Medulla oblongata (tissue), 1 donor: ENCODE data around the gene MICA.
A peak's percentile ranks its signal among the peaks of the same experiment; 100 is the strongest.
"Not testable (repeated sequence)": the region's sequence is repeated elsewhere in the genome, so short reads cannot be mapped to it uniquely, and the experiment has no call there.

ENCODE experiments used
- DNase-seq: peaks from one replicate; pipeline ENCODE4 v3.0.0-alpha.2; 2015; ENCODE audit errors: extremely low spot score

MICA gene

DNA sequence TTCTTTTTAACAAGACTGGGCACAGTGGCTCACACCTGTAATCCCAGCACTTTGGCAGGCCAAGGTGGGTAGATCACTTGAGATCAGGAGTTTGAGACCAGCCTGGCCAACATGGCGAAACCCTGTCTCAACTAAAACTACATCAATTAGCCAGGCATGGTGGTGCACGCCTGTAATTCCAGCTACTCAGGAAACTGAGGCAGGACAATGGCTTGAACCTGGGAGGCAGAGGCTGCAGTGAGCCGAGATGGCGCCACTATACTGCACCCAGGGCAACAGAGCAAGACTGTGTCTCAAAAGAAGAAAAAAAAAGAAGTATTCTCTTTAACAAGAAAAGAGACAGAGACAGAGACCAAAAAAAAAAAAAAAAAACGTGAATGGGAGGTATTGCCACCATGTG lies 56.5 kb downstream of the MICA start:
- DNase-seq: not testable (repeated sequence)

DNA sequence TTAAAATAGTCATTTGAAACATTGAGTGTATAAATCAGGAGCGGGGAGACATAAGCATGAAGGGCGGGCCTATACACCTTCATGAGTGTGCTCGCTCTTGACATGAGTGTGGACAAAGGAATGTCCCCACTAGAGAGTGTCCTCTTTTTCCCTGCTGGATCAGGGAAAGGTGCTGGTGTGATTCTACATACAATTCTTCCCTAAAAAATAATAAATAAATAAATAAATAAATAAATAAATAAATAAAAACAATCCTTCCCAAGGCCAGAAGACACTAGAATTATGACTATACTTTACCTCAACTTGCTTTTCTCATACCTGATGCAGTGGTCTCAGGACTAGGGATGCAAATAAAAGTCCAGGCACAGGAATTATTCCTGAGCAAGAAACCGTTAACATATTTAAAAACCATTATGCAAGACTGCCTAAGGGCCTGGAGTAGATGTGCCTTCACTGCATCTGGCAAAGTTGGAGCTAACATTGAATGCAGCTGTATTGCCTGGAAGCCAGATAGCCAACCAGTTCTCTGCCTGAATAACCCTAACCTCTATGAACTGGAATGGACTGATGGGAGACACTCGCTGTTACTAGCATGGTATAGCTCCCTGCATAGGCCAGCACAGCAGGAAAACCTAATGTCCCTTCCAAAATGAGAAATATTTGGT lies 57.1 kb downstream of the MICA start:
- DNase-seq: no peak

DNA sequence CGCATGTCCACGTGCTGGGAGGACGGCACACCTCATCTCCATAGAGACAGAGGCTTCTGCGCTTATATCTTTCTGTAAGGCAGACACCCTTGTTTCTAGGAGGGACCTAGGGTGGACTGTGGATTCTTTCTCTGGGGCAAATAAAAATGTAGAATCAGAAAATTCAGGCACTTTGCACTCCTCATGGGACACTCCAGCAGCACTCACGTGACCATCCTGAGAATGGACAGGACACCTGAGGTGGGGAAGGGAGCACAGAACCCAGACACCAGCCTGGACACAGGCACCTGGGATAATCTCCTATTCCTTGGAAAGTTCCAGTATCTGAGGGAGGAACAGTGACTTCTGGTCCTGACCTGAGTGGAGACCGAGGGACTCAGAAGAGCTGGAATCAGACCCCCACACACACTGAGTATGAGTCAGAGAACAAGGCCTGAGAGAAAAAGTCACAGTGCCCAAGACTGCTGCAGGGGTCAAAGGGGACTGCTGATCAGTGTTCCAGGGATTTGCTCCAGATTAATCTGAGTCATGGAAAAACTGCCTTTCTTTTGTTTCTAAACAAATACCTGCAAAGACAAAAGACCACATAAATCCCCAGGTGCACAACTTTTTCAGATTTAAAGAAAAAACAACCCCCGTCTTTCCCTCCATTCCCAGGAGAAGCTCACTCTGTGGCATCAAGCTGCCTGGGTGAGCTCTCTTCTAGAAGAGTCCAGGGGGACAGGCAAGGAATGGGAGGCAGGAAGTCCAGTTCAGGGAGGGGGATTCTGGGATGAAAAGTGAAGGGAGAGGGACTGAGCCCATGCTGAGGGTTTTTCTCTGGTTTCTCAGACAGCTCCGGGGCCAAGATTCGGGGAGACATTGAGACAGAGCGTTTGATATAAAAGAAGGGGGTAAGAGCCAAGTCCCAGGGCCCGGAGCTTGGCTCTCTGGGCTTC lies 58.9 kb downstream of the MICA start:
- peak; percentile 8 for DNase-seq

DNA sequence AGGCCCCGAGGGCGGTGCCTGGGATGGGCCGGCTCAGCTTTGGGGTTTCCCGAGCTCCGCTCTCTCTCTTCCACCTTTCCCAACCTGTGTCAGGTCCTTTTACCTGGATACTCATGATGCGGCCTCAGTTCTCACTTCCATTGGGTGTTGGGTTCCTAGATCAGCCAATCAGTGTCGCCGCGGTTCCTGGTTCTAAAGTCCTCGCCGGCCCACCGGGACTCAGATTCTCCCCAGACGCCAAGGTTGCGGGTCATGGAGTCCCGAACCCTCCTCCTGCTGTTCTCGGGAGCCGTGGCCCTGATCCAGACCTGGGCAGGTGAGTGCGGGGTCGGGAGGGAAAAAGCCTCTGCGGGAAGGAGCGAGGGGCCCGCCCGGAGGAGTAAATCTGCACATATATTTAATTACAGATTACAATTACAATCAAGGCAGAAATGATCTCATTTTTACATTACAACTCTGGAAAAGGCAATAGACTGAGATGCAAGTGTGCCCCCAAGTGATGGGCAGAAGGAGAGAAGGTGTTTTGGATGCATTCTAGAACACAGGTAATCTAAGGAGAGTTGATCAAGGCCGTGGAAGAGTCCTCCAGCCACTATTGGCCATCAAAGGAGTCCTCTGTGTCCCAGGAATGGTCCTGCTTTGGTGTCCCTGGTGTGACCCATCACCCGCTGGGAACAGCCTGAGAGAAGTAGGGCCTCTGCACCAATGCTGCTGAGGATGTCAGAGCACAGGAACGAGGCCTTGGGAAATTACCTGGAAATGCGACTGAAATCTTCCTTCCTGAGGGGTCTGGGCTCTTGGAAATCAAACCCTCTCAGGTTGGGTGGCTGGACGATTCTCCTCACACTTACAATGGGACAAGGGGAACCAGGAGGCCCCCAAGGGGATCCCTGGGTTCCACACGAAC lies 59.8 kb downstream of the MICA start:
- peak; percentile 93 for DNase-seq

DNA sequence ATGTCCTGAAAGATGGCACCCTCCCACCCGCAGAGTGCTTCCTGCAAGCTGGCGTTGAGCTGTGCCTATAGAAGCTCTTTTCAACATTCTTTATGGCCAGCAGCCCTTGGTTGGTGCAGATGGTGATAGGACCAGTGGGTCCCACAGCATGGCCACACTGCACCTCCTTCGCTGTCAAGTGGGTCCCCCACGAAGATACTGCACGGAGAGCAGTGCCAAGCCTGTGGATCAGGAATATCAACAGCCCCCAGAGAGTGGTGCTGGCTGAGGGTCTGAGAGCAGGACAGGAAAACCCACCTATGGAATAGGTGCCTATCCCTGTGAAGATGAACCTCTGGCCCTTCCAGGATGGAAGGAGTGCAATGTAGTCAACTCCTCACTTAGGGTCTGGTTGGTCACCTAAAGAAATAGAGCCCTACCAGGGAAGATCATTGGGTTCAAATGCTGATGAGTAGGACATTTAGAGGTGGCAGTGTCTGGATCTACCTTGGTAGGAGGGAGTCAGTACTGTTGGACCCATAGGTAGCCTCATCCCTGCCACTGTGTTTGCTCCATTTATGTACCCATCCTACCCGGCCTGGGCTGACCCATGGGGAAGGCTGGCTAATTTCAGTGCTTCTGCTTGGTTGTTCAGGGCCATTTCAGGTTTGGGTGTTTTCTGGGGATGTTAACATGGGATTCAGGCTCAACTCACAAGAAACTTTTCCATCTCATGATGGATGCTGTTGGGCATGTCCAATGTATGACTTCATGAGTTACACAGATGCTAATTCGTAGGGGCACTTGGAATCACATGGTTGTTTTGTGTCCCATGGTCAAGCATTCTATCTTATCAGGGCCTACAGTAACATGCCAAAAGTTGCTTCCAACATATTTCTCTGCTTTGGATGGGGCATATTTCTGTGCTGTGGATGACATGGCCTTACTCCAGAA lies 61.1 kb downstream of the MICA start:
- DNase-seq: no peak
